ENCODE measurements around the gene TRIM24. TPM values are rescaled to one million over a fixed set of nuclear protein-coding genes. Genes with fewer than 3 reads are reported as not detected.

Gene TRIM24
- total RNA-seq, 1 experiment from 2014 or later, result 25.9 TPM

DNA sequence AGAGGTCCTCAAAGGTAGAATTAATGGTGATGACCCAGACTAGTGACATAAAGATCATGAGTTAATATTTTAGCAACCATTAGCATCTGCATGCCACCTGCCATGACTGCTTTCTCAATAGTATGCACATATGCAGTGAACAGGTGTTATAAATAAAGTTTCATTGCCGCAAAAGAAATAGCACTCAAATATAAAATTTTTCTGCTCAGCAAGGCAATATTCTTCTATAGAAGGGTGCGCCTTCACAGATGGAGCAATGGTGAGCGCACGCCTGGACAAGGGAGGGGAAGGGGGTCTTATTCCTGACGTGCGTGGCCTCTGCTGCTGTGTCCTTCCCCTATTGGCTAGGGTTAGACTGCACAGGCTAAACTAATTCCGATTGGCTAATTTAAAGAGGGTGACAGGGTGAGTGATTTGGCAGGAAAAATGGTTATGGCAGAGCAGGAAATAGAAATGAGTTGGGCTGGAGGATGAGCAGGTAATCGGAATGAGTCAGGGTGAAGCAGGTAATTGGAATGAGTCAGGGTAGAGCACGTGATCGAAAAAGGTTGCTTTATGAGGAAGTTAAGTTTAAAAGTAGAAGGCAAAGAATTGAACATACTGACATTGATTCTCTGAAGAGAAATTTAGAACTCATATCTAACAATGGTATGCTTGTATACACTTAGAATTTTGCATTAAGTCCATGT, 24.7 kb upstream of the TRIM24 start:
- DNase-seq (ENCODE audit: low spot score), result no peak
- H3K36me3 ChIP-seq (ENCODE audit: insufficient read depth, low read length, poor library complexity, severe bottlenecking), result no peaks in the 10 kb centered on the region
- no TSS peak for BruUV-seq (replicated peaks)
- no peaks in the 10 kb centered on the region for H3K9me3 ChIP-seq (ENCODE audit: low read depth, low read length, poor library complexity, severe bottlenecking)
- no peak overlapping the region for H3K27ac ChIP-seq (ENCODE audit: low read depth, low read length, poor library complexity, severe bottlenecking)
- H3K4me3 ChIP-seq (ENCODE audit: low read depth, low read length, poor library complexity, severe bottlenecking), result no peak overlapping the region
- TF ChIP-seq, protein P1, sequence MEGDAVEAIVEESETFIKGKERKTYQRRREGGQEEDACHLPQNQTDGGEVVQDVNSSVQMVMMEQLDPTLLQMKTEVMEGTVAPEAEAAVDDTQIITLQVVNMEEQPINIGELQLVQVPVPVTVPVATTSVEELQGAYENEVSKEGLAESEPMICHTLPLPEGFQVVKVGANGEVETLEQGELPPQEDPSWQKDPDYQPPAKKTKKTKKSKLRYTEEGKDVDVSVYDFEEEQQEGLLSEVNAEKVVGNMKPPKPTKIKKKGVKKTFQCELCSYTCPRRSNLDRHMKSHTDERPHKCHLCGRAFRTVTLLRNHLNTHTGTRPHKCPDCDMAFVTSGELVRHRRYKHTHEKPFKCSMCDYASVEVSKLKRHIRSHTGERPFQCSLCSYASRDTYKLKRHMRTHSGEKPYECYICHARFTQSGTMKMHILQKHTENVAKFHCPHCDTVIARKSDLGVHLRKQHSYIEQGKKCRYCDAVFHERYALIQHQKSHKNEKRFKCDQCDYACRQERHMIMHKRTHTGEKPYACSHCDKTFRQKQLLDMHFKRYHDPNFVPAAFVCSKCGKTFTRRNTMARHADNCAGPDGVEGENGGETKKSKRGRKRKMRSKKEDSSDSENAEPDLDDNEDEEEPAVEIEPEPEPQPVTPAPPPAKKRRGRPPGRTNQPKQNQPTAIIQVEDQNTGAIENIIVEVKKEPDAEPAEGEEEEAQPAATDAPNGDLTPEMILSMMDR (conservative IDR thresholded peaks at IDR 0.05; ENCODE audit: low read depth, low read length), result no peak
- no peak for TF ChIP-seq EZH2 (IDR thresholded peaks at IDR 0.05; ENCODE audit: borderline replicate concordance, low read depth, low read length, poor library complexity, severe bottlenecking)
- ChIA-PET CTCF (no interaction called here), POLR2A (ENCODE audit: low non-redundant PET) (no interaction called here)
- no peaks in the 10 kb centered on the region for H3K4me1 ChIP-seq (ENCODE audit: insufficient read depth, low read length, poor library complexity, severe bottlenecking)
- intact Hi-C loops (cut with micrococcal nuclease; ENCODE audit: unreplicated experiment), result no loop called here
- no peaks in the 10 kb centered on the region for H3K27me3 ChIP-seq (replicated peaks; ENCODE audit: insufficient read depth, low read depth, low read length, poor library complexity)

DNA sequence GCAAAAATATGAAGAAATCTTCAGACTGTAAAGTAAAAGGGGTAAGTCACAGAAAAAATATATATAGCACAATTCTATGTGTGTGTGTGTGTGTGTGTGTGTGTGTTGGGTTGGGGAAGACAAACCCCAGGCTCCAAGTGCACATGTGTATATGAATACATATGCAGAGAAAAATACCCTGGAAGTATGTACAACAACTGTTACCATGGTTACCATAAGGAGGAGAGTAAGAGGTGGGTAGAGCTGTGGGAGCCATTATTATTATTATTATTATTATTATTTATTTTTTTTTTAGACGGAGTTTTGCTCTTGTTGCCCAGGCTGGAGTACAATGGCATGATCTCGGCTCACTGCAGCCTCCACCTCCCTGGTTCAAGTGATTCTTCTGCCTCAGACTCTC, 23.7 kb upstream of the TRIM24 start:
- no peaks in the 10 kb centered on the region for H3K27me3 ChIP-seq (replicated peaks; ENCODE audit: insufficient read depth, low read depth, low read length, poor library complexity)
- BruUV-seq (replicated peaks), result no TSS peak
- POLR2A ChIA-PET (ENCODE audit: low non-redundant PET), result no interaction called here
- no peak for DNase-seq (ENCODE audit: low spot score)
- no peak for TF ChIP-seq EZH2 (IDR thresholded peaks at IDR 0.05; ENCODE audit: borderline replicate concordance, low read depth, low read length, poor library complexity, severe bottlenecking)
- TF ChIP-seq, protein P1 (conservative IDR thresholded peaks at IDR 0.05; ENCODE audit: low read depth, low read length), result no peak
- CTCF ChIA-PET, result no interaction called here
- no peaks in the 10 kb centered on the region for H3K36me3 ChIP-seq (ENCODE audit: insufficient read depth, low read length, poor library complexity, severe bottlenecking)
- H3K4me3 ChIP-seq (ENCODE audit: low read depth, low read length, poor library complexity, severe bottlenecking), result no peak overlapping the region
- no peaks in the 10 kb centered on the region for H3K9me3 ChIP-seq (ENCODE audit: low read depth, low read length, poor library complexity, severe bottlenecking)
- H3K27ac ChIP-seq (ENCODE audit: low read depth, low read length, poor library complexity, severe bottlenecking), result no peak overlapping the region
- no peaks in the 10 kb centered on the region for H3K4me1 ChIP-seq (ENCODE audit: insufficient read depth, low read length, poor library complexity, severe bottlenecking)
- intact Hi-C loops (cut with micrococcal nuclease; ENCODE audit: unreplicated experiment), result no loop called here

DNA sequence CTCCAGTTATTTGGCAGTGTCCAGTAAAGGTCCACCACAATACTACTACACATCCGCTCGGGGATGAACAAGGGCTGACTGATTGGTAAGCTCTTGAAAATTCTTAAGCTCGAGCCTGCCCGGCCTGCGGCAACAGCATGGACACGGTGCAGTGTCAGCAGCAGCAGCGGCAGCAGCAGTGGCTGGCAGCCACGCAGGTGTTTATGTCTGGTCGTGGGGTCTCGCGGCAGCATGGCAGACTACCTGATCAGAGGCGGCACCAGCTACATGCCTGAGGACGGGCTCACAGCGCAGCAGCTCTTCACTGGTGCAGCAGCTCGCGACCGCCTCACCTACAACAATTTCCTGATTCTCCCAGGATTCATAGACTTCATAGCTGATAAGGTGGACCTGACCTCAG, 19.6 kb upstream of the TRIM24 start:
- H3K4me3 ChIP-seq (ENCODE audit: low read depth, low read length, poor library complexity, severe bottlenecking), result no peak overlapping the region
- CTCF ChIA-PET, result no interaction called here
- TF ChIP-seq EZH2 (IDR thresholded peaks at IDR 0.05; ENCODE audit: borderline replicate concordance, low read depth, low read length, poor library complexity, severe bottlenecking), result no peak
- TF ChIP-seq, protein P1 (conservative IDR thresholded peaks at IDR 0.05; ENCODE audit: low read depth, low read length), result no peak
- no peaks in the 10 kb centered on the region for H3K9me3 ChIP-seq (ENCODE audit: low read depth, low read length, poor library complexity, severe bottlenecking)
- H3K4me1 ChIP-seq (ENCODE audit: insufficient read depth, low read length, poor library complexity, severe bottlenecking), result no peaks in the 10 kb centered on the region
- POLR2A ChIA-PET (ENCODE audit: low non-redundant PET), result no interaction called here
- H3K27me3 ChIP-seq (replicated peaks; ENCODE audit: insufficient read depth, low read depth, low read length, poor library complexity), result no peaks in the 10 kb centered on the region
- no peak for DNase-seq (ENCODE audit: low spot score)
- H3K27ac ChIP-seq (ENCODE audit: low read depth, low read length, poor library complexity, severe bottlenecking), result no peak overlapping the region
- BruUV-seq (replicated peaks), result no TSS peak
- intact Hi-C loops (cut with micrococcal nuclease; ENCODE audit: unreplicated experiment), result no loop called here
- no peaks in the 10 kb centered on the region for H3K36me3 ChIP-seq (ENCODE audit: insufficient read depth, low read length, poor library complexity, severe bottlenecking)

Measured in A673 (cell line).